ENCODE data around the gene SNPH.

The SNPH gene

GRCh38 chr20:1333462-1334369 lies 67.6 kb downstream of the SNPH start:
- Histone ChIP-seq H3K4me3 (ENCODE audit: low read depth, low read length) (no peak overlapping the region), H3K27me3 (ENCODE audit: insufficient read depth, low read length) (no peaks in the 10 kb centered on the region), H3K4me1 (ENCODE audit: control insufficient read depth, insufficient read depth, low read length, unreplicated experiment) (peaks cover 43% of the 10 kb centered on the region), H2AFZ (ENCODE audit: low read length, unreplicated experiment) (no peak overlapping the region), H3K27ac (ENCODE audit: low read depth, low read length) (no peak overlapping the region), H3K79me2 (ENCODE audit: control insufficient read depth, insufficient read depth, low read length, unreplicated experiment) (peaks cover 44% of the 10 kb centered on the region), H3K36me3 (ENCODE audit: insufficient read depth, low read length) (no peaks in the 10 kb centered on the region; the same call in 1 of the 2 replicates)

- Histone ChIP-seq H3K27me3 (ENCODE audit: insufficient read depth, low read length) (no peaks in the 10 kb centered on the region), H3K4me3 (ENCODE audit: low read depth, low read length) (no peak overlapping the region), H3K27ac (ENCODE audit: low read depth, low read length) (no peak overlapping the region), H3K79me2 (ENCODE audit: control insufficient read depth, insufficient read depth, low read length, unreplicated experiment) (peaks cover 38% of the 10 kb centered on the region), H3K36me3 (ENCODE audit: insufficient read depth, low read length) (no peaks in the 10 kb centered on the region; the same call in 1 of the 2 replicates), H3K4me1 (ENCODE audit: control insufficient read depth, insufficient read depth, low read length, unreplicated experiment) (peaks cover 37% of the 10 kb centered on the region), H2AFZ (ENCODE audit: low read length, unreplicated experiment) (no peak overlapping the region)
Observed at GRCh38 chr20:1334370-1334731, 68.3 kb downstream of the SNPH start.

DNA sequence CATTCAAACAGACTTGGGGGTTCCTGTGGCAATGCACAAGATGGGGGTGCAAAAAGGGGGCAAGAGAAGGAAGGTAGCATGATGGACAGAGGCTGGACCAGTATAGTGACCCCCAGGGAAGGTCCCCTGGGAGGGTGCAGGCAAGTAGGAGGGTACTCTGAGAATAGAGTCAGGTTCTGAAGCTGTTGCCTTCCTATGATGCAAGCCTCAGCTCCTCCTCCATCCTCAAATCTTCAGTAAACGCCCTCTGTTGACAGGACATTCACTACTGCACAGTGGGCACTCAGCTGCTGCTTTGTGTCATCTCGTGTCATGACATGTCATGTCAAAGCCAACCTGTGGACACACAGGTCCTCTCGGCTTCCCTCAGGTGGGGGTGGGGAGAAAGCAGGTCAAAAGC lies 68.7 kb downstream of the SNPH start:
- Histone ChIP-seq H3K4me1 (ENCODE audit: control insufficient read depth, insufficient read depth, low read length, unreplicated experiment) (peaks cover 33% of the 10 kb centered on the region), H3K27me3 (ENCODE audit: insufficient read depth, low read length) (no peaks in the 10 kb centered on the region), H2AFZ (ENCODE audit: low read length, unreplicated experiment) (no peak overlapping the region), H3K4me3 (ENCODE audit: low read depth, low read length) (no peak overlapping the region), H3K36me3 (ENCODE audit: insufficient read depth, low read length) (no peaks in the 10 kb centered on the region; the same call in 1 of the 2 replicates), H3K79me2 (ENCODE audit: control insufficient read depth, insufficient read depth, low read length, unreplicated experiment) (peaks cover 34% of the 10 kb centered on the region), H3K27ac (ENCODE audit: low read depth, low read length) (no peak overlapping the region)

DNA sequence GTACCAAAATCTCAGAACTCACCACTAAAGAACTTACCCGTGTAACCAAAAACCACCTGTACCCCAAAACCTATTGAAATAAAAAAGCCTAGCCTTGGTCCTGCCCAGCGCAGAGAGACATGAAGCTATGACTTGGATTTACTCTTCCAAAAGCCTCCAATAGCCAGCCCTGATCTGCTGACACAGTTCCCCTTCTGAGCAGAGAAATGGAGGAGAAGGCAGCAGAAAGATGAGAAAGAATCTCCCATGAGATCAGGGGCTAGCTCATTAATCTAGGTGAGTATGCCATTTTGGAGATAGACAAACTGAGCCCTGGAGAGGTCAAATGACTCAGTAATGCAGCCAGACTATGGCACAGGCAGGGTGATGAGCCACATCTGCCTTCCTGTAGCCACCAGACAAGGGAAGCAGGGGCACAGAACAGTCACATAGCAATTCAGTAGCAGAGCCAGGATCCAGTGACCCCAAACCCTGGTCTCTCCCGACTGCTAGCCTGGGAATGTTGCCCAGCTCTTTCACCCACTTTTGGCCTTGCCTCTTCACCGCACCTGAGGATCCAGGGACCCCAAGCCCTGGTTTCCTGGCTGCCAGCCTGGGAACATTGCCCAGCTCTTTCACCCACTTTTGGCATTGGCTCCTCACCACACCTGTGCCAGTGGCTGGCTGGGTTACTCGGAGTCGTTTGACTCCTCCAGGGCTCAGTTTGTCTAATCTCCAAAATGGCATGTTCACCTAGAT lies 70.0 kb downstream of the SNPH start:
- Histone ChIP-seq H2AFZ (ENCODE audit: low read length, unreplicated experiment) (no peak overlapping the region), H3K4me1 (ENCODE audit: control insufficient read depth, insufficient read depth, low read length, unreplicated experiment) (peaks cover 26% of the 10 kb centered on the region), H3K27ac (ENCODE audit: low read depth, low read length) (peak overlapping the region; percentile 40), H3K36me3 (ENCODE audit: insufficient read depth, low read length) (no peaks in the 10 kb centered on the region; the same call in 1 of the 2 replicates), H3K79me2 (ENCODE audit: control insufficient read depth, insufficient read depth, low read length, unreplicated experiment) (peaks cover 20% of the 10 kb centered on the region), H3K27me3 (ENCODE audit: insufficient read depth, low read length) (no peaks in the 10 kb centered on the region), H3K4me3 (ENCODE audit: low read depth, low read length) (no peak overlapping the region)

DNA sequence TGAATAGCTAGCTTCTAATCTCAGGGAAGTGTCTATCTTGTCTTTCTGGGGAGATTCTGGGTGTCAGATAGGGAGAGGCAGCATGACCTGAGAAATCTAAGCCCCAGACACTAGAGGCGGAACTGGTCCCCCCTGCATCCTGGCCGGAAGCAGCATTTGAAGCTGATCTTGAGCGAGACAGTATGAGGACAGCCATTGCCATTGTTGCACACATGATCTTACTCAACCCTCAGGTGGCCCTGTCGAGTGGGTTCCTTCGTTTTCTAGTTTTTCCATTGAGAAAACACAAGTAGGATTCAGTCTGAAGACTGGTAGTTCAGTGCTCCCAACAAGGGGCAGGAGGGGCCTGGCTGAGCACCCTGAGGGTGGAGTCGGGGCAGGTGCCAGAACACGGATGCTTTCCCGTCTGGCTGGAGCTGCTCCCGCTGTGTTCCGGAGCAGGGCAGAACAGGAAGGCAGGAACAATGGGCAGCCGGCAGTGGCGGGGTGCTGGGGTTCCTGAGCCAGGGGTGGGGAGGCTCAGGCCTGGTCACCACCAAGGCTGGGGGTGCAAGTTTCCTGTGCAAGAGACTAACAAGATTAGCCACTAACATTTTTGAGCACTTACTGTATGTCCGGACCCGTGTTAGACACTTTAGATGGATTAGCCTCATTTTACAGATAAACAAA lies 70.7 kb downstream of the SNPH start:
- H3K36me3 ChIP-seq (ENCODE audit: insufficient read depth, low read length) = no peaks in the 10 kb centered on the region; the same call in 1 of the 2 replicates
- H3K4me3 ChIP-seq (ENCODE audit: low read depth, low read length) = no peak overlapping the region
- no peak overlapping the region for H2AFZ ChIP-seq (ENCODE audit: low read length, unreplicated experiment)
- H3K27me3 ChIP-seq (ENCODE audit: insufficient read depth, low read length) = no peaks in the 10 kb centered on the region
- peaks cover 13% of the 10 kb centered on the region for H3K79me2 ChIP-seq (ENCODE audit: control insufficient read depth, insufficient read depth, low read length, unreplicated experiment)
- H3K4me1 ChIP-seq (ENCODE audit: control insufficient read depth, insufficient read depth, low read length, unreplicated experiment) = peaks cover 33% of the 10 kb centered on the region
- peak overlapping the region; percentile 40 for H3K27ac ChIP-seq (ENCODE audit: low read depth, low read length)

DNA sequence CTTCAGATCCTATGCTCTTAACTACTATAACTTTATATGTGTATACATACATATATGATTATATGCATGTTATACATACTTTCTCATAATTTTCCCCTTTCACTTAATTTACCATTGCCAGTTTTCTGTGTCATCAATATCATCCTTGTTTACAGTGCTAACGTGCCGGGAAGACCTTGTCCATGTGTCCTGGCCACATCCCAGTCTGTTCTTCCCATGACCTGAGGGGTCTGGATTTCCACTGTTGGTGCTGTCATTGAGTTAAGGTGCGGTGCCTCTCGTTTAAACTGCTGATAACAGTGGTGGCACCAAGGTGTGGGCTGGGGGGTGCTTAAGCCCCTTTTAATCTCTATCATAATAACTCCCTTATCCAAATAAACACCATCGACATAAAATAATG lies 71.3 kb downstream of the SNPH start:
- peaks cover 39% of the 10 kb centered on the region for H3K4me1 ChIP-seq (ENCODE audit: control insufficient read depth, insufficient read depth, low read length, unreplicated experiment)
- H3K79me2 ChIP-seq (ENCODE audit: control insufficient read depth, insufficient read depth, low read length, unreplicated experiment) = peaks cover 8% of the 10 kb centered on the region
- H2AFZ ChIP-seq (ENCODE audit: low read length, unreplicated experiment) = no peak overlapping the region
- H3K27ac ChIP-seq (ENCODE audit: low read depth, low read length) = peak overlapping the region; percentile 40
- no peaks in the 10 kb centered on the region; the same call in 1 of the 2 replicates for H3K36me3 ChIP-seq (ENCODE audit: insufficient read depth, low read length)
- no peaks in the 10 kb centered on the region for H3K27me3 ChIP-seq (ENCODE audit: insufficient read depth, low read length)
- no peak overlapping the region for H3K4me3 ChIP-seq (ENCODE audit: low read depth, low read length)

- Histone ChIP-seq H3K79me2 (ENCODE audit: control insufficient read depth, insufficient read depth, low read length, unreplicated experiment) (peaks cover 3% of the 10 kb centered on the region), H2AFZ (ENCODE audit: low read length, unreplicated experiment) (no peak overlapping the region), H3K4me3 (ENCODE audit: low read depth, low read length) (no peak overlapping the region), H3K27me3 (ENCODE audit: insufficient read depth, low read length) (no peaks in the 10 kb centered on the region), H3K27ac (ENCODE audit: low read depth, low read length) (no peak overlapping the region), H3K36me3 (ENCODE audit: insufficient read depth, low read length) (no peaks in the 10 kb centered on the region), H3K4me1 (ENCODE audit: control insufficient read depth, insufficient read depth, low read length, unreplicated experiment) (peaks cover 45% of the 10 kb centered on the region)
Observed at GRCh38 chr20:1338096-1338495, 72.0 kb downstream of the SNPH start.

- H3K4me1 ChIP-seq (ENCODE audit: control insufficient read depth, insufficient read depth, low read length, unreplicated experiment) = peaks cover 52% of the 10 kb centered on the region
Observed at GRCh38 chr20:1338801-1339200, 72.7 kb downstream of the SNPH start.

GRCh38 chr20:1341561-1342265 lies 75.6 kb downstream of the SNPH start:
- peaks cover 47% of the 10 kb centered on the region for H3K4me1 ChIP-seq (ENCODE audit: control insufficient read depth, insufficient read depth, low read length, unreplicated experiment)
- peaks cover 3% of the 10 kb centered on the region for H3K36me3 ChIP-seq (ENCODE audit: insufficient read depth, low read length)
- H3K27me3 ChIP-seq (ENCODE audit: insufficient read depth, low read length) = no peaks in the 10 kb centered on the region
- no peak overlapping the region for H2AFZ ChIP-seq (ENCODE audit: low read length, unreplicated experiment)
- H3K79me2 ChIP-seq (ENCODE audit: control insufficient read depth, insufficient read depth, low read length, unreplicated experiment) = no peaks in the 10 kb centered on the region
- H3K27ac ChIP-seq (ENCODE audit: low read depth, low read length) = peak overlapping the region; percentile 91
- H3K4me3 ChIP-seq (ENCODE audit: low read depth, low read length) = no peak overlapping the region

More at GRCh38 chr20:1338801-1339200, 72.7 kb downstream of the SNPH start:
- H3K4me3 ChIP-seq (ENCODE audit: low read depth, low read length) = no peak overlapping the region
- H3K27me3 ChIP-seq (ENCODE audit: insufficient read depth, low read length) = no peaks in the 10 kb centered on the region
- no peak overlapping the region for H2AFZ ChIP-seq (ENCODE audit: low read length, unreplicated experiment)
- H3K79me2 ChIP-seq (ENCODE audit: control insufficient read depth, insufficient read depth, low read length, unreplicated experiment) = peaks cover 3% of the 10 kb centered on the region
- H3K36me3 ChIP-seq (ENCODE audit: insufficient read depth, low read length) = no peaks in the 10 kb centered on the region
- H3K27ac ChIP-seq (ENCODE audit: low read depth, low read length) = no peak overlapping the region
